Hepatocyte (in vitro differentiated cells): ENCODE results near the gene SLC10A2. TPM values are rescaled to one million over a fixed set of nuclear protein-coding genes. Genes with fewer than 3 reads are reported as not detected.

Experiments
- DNase-seq: peaks from one replicate; pipeline ENCODE4 v3.0.0-alpha.2; 2016; ENCODE audit warnings: low spot score
- H2AFZ ChIP-seq: fragments of 200-600 bp; sonication (generic); 2 replicates; pipeline ENCODE4 v1.6.0; 2016; ENCODE audit warnings: antibody characterized with exemption, mild to moderate bottlenecking
- H3K27ac ChIP-seq: fragments of 200-600 bp; sonication (generic); 2 replicates; pipeline ENCODE4 v1.5.1; 2016; ENCODE audit warnings: mild to moderate bottlenecking
- H3K27me3 ChIP-seq: fragments of 200-600 bp; sonication (generic); 2 replicates; pipeline ENCODE4 v1.6.1; 2016
- H3K36me3 ChIP-seq: fragments of 200-600 bp; sonication (generic); replicated peaks from 2 replicates; pipeline ENCODE4 v1.5.1; 2016; ENCODE audit warnings: low read depth; ENCODE audit not compliant: insufficient read depth
- H3K4me1 ChIP-seq: fragments of 200-600 bp; sonication (generic); 2 replicates; pipeline ENCODE4 v1.5.1; 2016; ENCODE audit warnings: mild to moderate bottlenecking, moderate library complexity; ENCODE audit not compliant: insufficient read depth
- H3K4me2 ChIP-seq: fragments of 200-600 bp; sonication (generic); 2 replicates; pipeline ENCODE4 v1.6.0; 2016
- H3K4me3 ChIP-seq: fragments of 200-600 bp; sonication (generic); 2 replicates; pipeline ENCODE4 v1.5.1; 2016; ENCODE audit warnings: mild to moderate bottlenecking
- H3K79me2 ChIP-seq: fragments of 200-600 bp; sonication (generic); 2 replicates; pipeline ENCODE4 v1.6.0; 2017; ENCODE audit warnings: mild to moderate bottlenecking
- H3K9me2 ChIP-seq: fragments of 200-600 bp; sonication (generic); replicated peaks from 2 replicates; pipeline ENCODE4 v1.6.0; 2017; ENCODE audit warnings: mild to moderate bottlenecking; ENCODE audit not compliant: insufficient read depth
- H3K9me3 ChIP-seq: fragments of 200-600 bp; sonication (generic); 2 replicates; pipeline ENCODE4 v1.5.1; 2016; ENCODE audit warnings: low read depth, mild to moderate bottlenecking
- H4K20me1 ChIP-seq: fragments of 200-600 bp; sonication (generic); 2 replicates; pipeline ENCODE4 v1.6.0; 2016; ENCODE audit warnings: mild to moderate bottlenecking; ENCODE audit not compliant: insufficient read depth, poor library complexity, severe bottlenecking
- EZH2 ChIP-seq: fragments of 200-600 bp; sonication (generic); IDR thresholded peaks from 2 replicates; pipeline ENCODE4 v1.6.1; 2016; ENCODE audit warnings: antibody characterized with exemption, mild to moderate bottlenecking, borderline replicate concordance
- EZH2phosphoT487 ChIP-seq: fragments of 200-600 bp; sonication (generic); IDR thresholded peaks from one replicate; pipeline ENCODE4 v1.6.1; 2018; ENCODE audit warnings: antibody characterized with exemption, mild to moderate bottlenecking, low read depth, moderate library complexity; ENCODE audit not compliant: unreplicated experiment, severe bottlenecking
- WGBS: methylation state at CpG from one replicate; pipeline ENCODE4 v1.1.6; 2016; ENCODE audit warnings: low lambda C conversion rate; ENCODE audit errors: missing lambda C conversion rate; 5-methylcytosine and 5-hydroxymethylcytosine counted together
- polyA plus RNA-seq: library from polyadenylated mRNA; unstranded; fragments of >200 nt; fragmentation: Nextera tagmentation; extraction: Ambion mirVana; gene quantifications from 2 replicates; pipeline ENCODE4 v1.2.1, GENCODE V29; 2016
- total RNA-seq: library from RNA; depleted of rRNA; stranded (reverse); fragments of >200 nt; gene quantifications from 2 replicates; pipeline ENCODE4 v1.2.3, GENCODE V29; 2014
- TF ChIP-seq, protein P1 (sequence below): fragments of 200-600 bp; sonication (generic); IDR thresholded peaks from 2 replicates; pipeline ENCODE4 v1.5.1; 2016; ENCODE audit warnings: antibody characterized with exemption, mild to moderate bottlenecking; ENCODE audit not compliant: poor library complexity

The SLC10A2 gene
- total and polyA plus RNA-seq, 2 experiments from 2014 or later: 0.63 to 1.8 TPM

- Histone ChIP-seq H3K36me3 (no peaks in the 10 kb centered on the region), H3K4me2 (no peak overlapping the region), H3K9me2 (no peaks in the 10 kb centered on the region), H3K79me2 (no peaks in the 10 kb centered on the region), H3K4me3 (no peak overlapping the region), H4K20me1 (no peaks in the 10 kb centered on the region), H3K27me3 (no peaks in the 10 kb centered on the region), H3K4me1 (peaks cover 8% of the 10 kb centered on the region), H3K9me3 (no peaks in the 10 kb centered on the region), H3K27ac (no peak overlapping the region), H2AFZ (no peak overlapping the region)
- TF ChIP-seq, protein P1, sequence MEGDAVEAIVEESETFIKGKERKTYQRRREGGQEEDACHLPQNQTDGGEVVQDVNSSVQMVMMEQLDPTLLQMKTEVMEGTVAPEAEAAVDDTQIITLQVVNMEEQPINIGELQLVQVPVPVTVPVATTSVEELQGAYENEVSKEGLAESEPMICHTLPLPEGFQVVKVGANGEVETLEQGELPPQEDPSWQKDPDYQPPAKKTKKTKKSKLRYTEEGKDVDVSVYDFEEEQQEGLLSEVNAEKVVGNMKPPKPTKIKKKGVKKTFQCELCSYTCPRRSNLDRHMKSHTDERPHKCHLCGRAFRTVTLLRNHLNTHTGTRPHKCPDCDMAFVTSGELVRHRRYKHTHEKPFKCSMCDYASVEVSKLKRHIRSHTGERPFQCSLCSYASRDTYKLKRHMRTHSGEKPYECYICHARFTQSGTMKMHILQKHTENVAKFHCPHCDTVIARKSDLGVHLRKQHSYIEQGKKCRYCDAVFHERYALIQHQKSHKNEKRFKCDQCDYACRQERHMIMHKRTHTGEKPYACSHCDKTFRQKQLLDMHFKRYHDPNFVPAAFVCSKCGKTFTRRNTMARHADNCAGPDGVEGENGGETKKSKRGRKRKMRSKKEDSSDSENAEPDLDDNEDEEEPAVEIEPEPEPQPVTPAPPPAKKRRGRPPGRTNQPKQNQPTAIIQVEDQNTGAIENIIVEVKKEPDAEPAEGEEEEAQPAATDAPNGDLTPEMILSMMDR: no peak
- TF ChIP-seq EZH2 (no peak), EZH2phosphoT487 (no peak)
- no peak for DNase-seq
- 90% methylated on average over 3 of the region's 3 CpGs for WGBS
These were observed 22.2 kb downstream of the SLC10A2 start for GRCh38 chr13:103044056-103044455.

GRCh38 chr13:103040006-103040405 lies 26.2 kb downstream of the SLC10A2 start:
- H3K79me2 ChIP-seq: no peaks in the 10 kb centered on the region
- no peaks in the 10 kb centered on the region for H4K20me1 ChIP-seq
- peaks cover 8% of the 10 kb centered on the region for H3K4me1 ChIP-seq
- TF ChIP-seq, protein P1: no peak
- TF ChIP-seq EZH2phosphoT487 (no peak), EZH2 (no peak)
- 95% methylated on average over 1 of the region's 1 CpG for WGBS
- H3K4me3 ChIP-seq: no peak overlapping the region
- no peak overlapping the region for H3K4me2 ChIP-seq
- H3K27ac ChIP-seq: no peak overlapping the region
- no peak for DNase-seq
- no peaks in the 10 kb centered on the region for H3K9me3 ChIP-seq
- no peaks in the 10 kb centered on the region for H3K9me2 ChIP-seq
- H3K27me3 ChIP-seq: no peaks in the 10 kb centered on the region
- H2AFZ ChIP-seq: no peak overlapping the region
- H3K36me3 ChIP-seq: no peaks in the 10 kb centered on the region

- H3K27me3 ChIP-seq: no peaks in the 10 kb centered on the region
- no peak overlapping the region for H3K27ac ChIP-seq
- H3K4me1 ChIP-seq: peaks cover 8% of the 10 kb centered on the region
- no peaks in the 10 kb centered on the region for H3K9me3 ChIP-seq
- no peaks in the 10 kb centered on the region for H4K20me1 ChIP-seq
- no peak overlapping the region for H3K4me2 ChIP-seq
- H3K4me3 ChIP-seq: no peak overlapping the region
- no peak overlapping the region for H2AFZ ChIP-seq
- WGBS: 49% methylated on average over 2 of the region's 2 CpGs
- TF ChIP-seq, protein P1: no peak
- TF ChIP-seq EZH2phosphoT487: no peak
- H3K36me3 ChIP-seq: no peaks in the 10 kb centered on the region
- H3K79me2 ChIP-seq: no peaks in the 10 kb centered on the region
- DNase-seq: no peak
- no peaks in the 10 kb centered on the region for H3K9me2 ChIP-seq
These were observed 27.0 kb downstream of the SLC10A2 start for GRCh38 chr13:103039183-103039582.

GRCh38 chr13:103036268-103036667 lies 29.9 kb downstream of the SLC10A2 start:
- Histone ChIP-seq H3K79me2 (no peaks in the 10 kb centered on the region), H3K9me3 (no peaks in the 10 kb centered on the region), H3K4me1 (peaks cover 12% of the 10 kb centered on the region), H3K27me3 (no peaks in the 10 kb centered on the region), H3K4me3 (no peak overlapping the region), H3K27ac (no peak overlapping the region), H3K9me2 (no peaks in the 10 kb centered on the region), H3K4me2 (no peak overlapping the region), H4K20me1 (no peaks in the 10 kb centered on the region), H2AFZ (no peak overlapping the region), H3K36me3 (no peaks in the 10 kb centered on the region)
- WGBS: 93% methylated on average over 1 of the region's 1 CpG
- no peak for DNase-seq
- TF ChIP-seq EZH2: no peak
- TF ChIP-seq, protein P1: no peak
- TF ChIP-seq EZH2phosphoT487: no peak
